Transverse colon (tissue), 4 donors: Measurements from ENCODE around the gene B3GALT5. TPM values are rescaled to one million over a fixed set of nuclear protein-coding genes. Genes with fewer than 3 reads are reported as not detected.

Source experiments
- DNase-seq: peaks from one replicate; pipeline ENCODE4 v3.0.0-alpha.2; 2019
- H3K27ac ChIP-seq, 4 donors: fragments of 200-600 bp; sonication (generic); 2 replicates each; pipeline ENCODE4 v1.5.1; 2016 to 2018; ENCODE audit warnings: inconsistent platforms in 4 of 4
- H3K27me3 ChIP-seq: fragments of 200-600 bp; sonication (generic); 2 replicates; pipeline ENCODE4 v1.5.1; 2017; ENCODE audit warnings: inconsistent platforms
- H3K36me3 ChIP-seq, 4 donors: fragments of 200-600 bp; sonication (generic); 2 replicates each; pipeline ENCODE4 v1.5.1; 2017 to 2019; ENCODE audit warnings: inconsistent platforms in 4 of 4
- H3K4me1 ChIP-seq, 4 donors: fragments of 200-600 bp; sonication (generic); 2 replicates each; pipeline ENCODE4 v1.5.1; 2017 to 2020; ENCODE audit warnings: inconsistent platforms in 4 of 4
- H3K4me3 ChIP-seq, 4 donors: fragments of 200-600 bp; sonication (generic); 1 replicate in 1 of 4; 2 replicates in 3 of 4; pipeline versions ENCODE4 v1.5.1 to v1.6.1; 2017 to 2019; ENCODE audit warnings: inconsistent platforms in 4 of 4
- H3K9me3 ChIP-seq, 2 donors: fragments of 200-600 bp; sonication (generic); 2 replicates each; pipeline ENCODE4 v1.5.1; 2017 to 2019; ENCODE audit warnings: inconsistent platforms in 2 of 2
- CTCF ChIP-seq, 5 experiments: fragments of 200-600 bp in 3 of 5; fragments of 450-650 bp in 2 of 5; sonication (generic) in 3 of 5; IDR thresholded peaks; 1 replicate in 2 of 5; 2 replicates in 3 of 5; pipeline ENCODE4 v1.5.1; 2016 to 2017; ENCODE audit warnings: antibody characterized with exemption in 5 of 5, inconsistent platforms in 3 of 5, mild to moderate bottlenecking in 2 of 5, moderate library complexity in 1 of 5
- EP300 ChIP-seq: sonication (generic); formaldehyde crosslinking; IDR thresholded peaks from one replicate; pipeline ENCODE4 v1.6.1; 2017; ENCODE audit warnings: antibody characterized with exemption, low read depth
- POLR2A ChIP-seq: fragments of 450-650 bp; IDR thresholded peaks from one replicate; pipeline ENCODE4 v1.6.1; 2016; ENCODE audit warnings: antibody characterized with exemption, mild to moderate bottlenecking, moderate library complexity
- POLR2AphosphoS5 ChIP-seq, 3 donors: sonication (generic); formaldehyde crosslinking; IDR thresholded peaks; one replicate each; pipeline ENCODE4 v1.6.1; 2016; ENCODE audit warnings: antibody characterized with exemption in 3 of 3
- WGBS, 2 donors: methylation state at CpG; one replicate each; pipeline ENCODE4 v1.1.5; 2018; ENCODE audit warnings: low coverage in 1 of 2; 5-methylcytosine and 5-hydroxymethylcytosine counted together
- in situ Hi-C, 4 donors: fragments of 200-750 bp; cut with MboI; loops; one replicate each; pipeline versions ENCODE4 v1.15.0 to v1.15.1; 2017; ENCODE audit warnings: low sequenced_read_pairs in 3 of 4, low pct_ligation_motif_present in 1 of 4, low pct_unique_long_range_greater_than_20kb in 1 of 4
- intact Hi-C: fragments of 100-400 bp; cut with DNase I; formaldehyde crosslinking; loops from one replicate; pipeline ENCODE4 v1.15.1; 2023; ENCODE audit warnings: low total_unique reads
- total RNA-seq, 4 donors: library from RNA; depleted of rRNA; stranded (reverse); fragments of >200 nt; gene quantifications; one replicate each; pipeline ENCODE4 v1.1.0, GENCODE V29; 2016

The B3GALT5 gene
- total RNA-seq, 4 donors from 2014 or later: 31.4 to 81.9 (median 44.0) TPM

GRCh38 chr21:39666026-39666425 lies 53.3 kb downstream of the B3GALT5 start:
- TF ChIP-seq EP300: no peak
- TF ChIP-seq CTCF (IDR thresholded peaks at IDR 0.05): no peak
- TF ChIP-seq POLR2AphosphoS5 (IDR thresholded peaks at IDR 0.05): no peak
- no peak for TF ChIP-seq POLR2A
- no peak for DNase-seq
- Histone ChIP-seq H3K27ac (no peak overlapping the region), H3K4me3 (no peak overlapping the region), H3K27me3 (no peaks in the 10 kb centered on the region), H3K4me1 (peaks cover 0 to 15% (median 6%) of the 10 kb centered on the region in 4 donors), H3K36me3 (no peaks in the 10 kb centered on the region), H3K9me3 (no peaks in the 10 kb centered on the region)
- in situ Hi-C loops (no loop called here), intact Hi-C loops (no loop called here)
- 88% methylated on average over 6 of the region's 6 CpGs; no CpG with 5 or more reads in 1 of the 2 donors for WGBS, 2 donors

GRCh38 chr21:39666681-39667315 lies 54.1 kb downstream of the B3GALT5 start:
- H3K27me3 ChIP-seq: no peaks in the 10 kb centered on the region
- H3K4me3 ChIP-seq: no peak overlapping the region
- no peak for DNase-seq
- no peaks in the 10 kb centered on the region for H3K9me3 ChIP-seq
- in situ Hi-C loops: no loop called here
- WGBS, 2 donors: 73 to 84% methylated on average over 6 to 17 of the region's 17 CpGs
- TF ChIP-seq CTCF (IDR thresholded peaks at IDR 0.05): no peak
- no peak for TF ChIP-seq EP300
- no peak for TF ChIP-seq POLR2AphosphoS5 (IDR thresholded peaks at IDR 0.05)
- no peak for TF ChIP-seq POLR2A
- no peaks in the 10 kb centered on the region for H3K36me3 ChIP-seq
- intact Hi-C loops: no loop called here
- H3K27ac ChIP-seq: no peak overlapping the region
- peaks cover 0 to 15% (median 7%) of the 10 kb centered on the region in 4 donors for H3K4me1 ChIP-seq

- no peak for DNase-seq
- Histone ChIP-seq H3K4me1 (peaks cover 0 to 15% (median 7%) of the 10 kb centered on the region in 4 donors), H3K36me3 (no peaks in the 10 kb centered on the region), H3K27me3 (no peaks in the 10 kb centered on the region), H3K4me3 (no peak overlapping the region), H3K9me3 (no peaks in the 10 kb centered on the region), H3K27ac (no peak overlapping the region)
- TF ChIP-seq POLR2AphosphoS5 (IDR thresholded peaks at IDR 0.05) (no peak), CTCF (IDR thresholded peaks at IDR 0.05) (no peak), POLR2A (no peak), EP300 (no peak)
- intact Hi-C loops (no loop called here), in situ Hi-C loops (no loop called here)
- WGBS, 2 donors: 87 to 93% methylated on average over 3 to 10 of the region's 10 CpGs
Observed at GRCh38 chr21:39667353-39667891, 54.7 kb downstream of the B3GALT5 start.

GRCh38 chr21:39668369-39668768 lies 55.6 kb downstream of the B3GALT5 start:
- in situ Hi-C loops (no loop called here), intact Hi-C loops (no loop called here)
- peaks cover 0 to 15% (median 7%) of the 10 kb centered on the region in 4 donors for H3K4me1 ChIP-seq
- WGBS, 2 donors: 88 to 100% methylated on average over 2 to 9 of the region's 9 CpGs
- H3K27me3 ChIP-seq: no peaks in the 10 kb centered on the region
- no peak overlapping the region for H3K27ac ChIP-seq
- DNase-seq: no peak
- no peaks in the 10 kb centered on the region for H3K36me3 ChIP-seq
- no peak overlapping the region for H3K4me3 ChIP-seq
- TF ChIP-seq EP300 (no peak), POLR2AphosphoS5 (IDR thresholded peaks at IDR 0.05) (no peak), POLR2A (no peak), CTCF (IDR thresholded peaks at IDR 0.05) (no peak)
- H3K9me3 ChIP-seq: no peaks in the 10 kb centered on the region
